Measurements from ENCODE around the gene ACSBG1.

The ACSBG1 gene

GRCh38 chr15:78242128-78242527 lies 7.8 kb upstream of the ACSBG1 start:
- H3K27me3 Mint-ChIP-seq (ENCODE audit: low read depth): peaks cover 10% of the 10 kb centered on the region
- no peak overlapping the region for H3K4me3 Mint-ChIP-seq
- no peak overlapping the region for H3K27ac Mint-ChIP-seq
- no peaks in the 10 kb centered on the region for H3K9me3 Mint-ChIP-seq
- no peaks in the 10 kb centered on the region for H3K4me1 Mint-ChIP-seq (ENCODE audit: low read depth)
- H3K36me3 Mint-ChIP-seq (ENCODE audit: low read depth): no peaks in the 10 kb centered on the region

- Mint-ChIP-seq H3K36me3 (ENCODE audit: low read depth) (no peaks in the 10 kb centered on the region), H3K27me3 (ENCODE audit: low read depth) (peaks cover 16% of the 10 kb centered on the region), H3K9me3 (no peaks in the 10 kb centered on the region), H3K27ac (no peak overlapping the region), H3K4me3 (no peak overlapping the region), H3K4me1 (ENCODE audit: low read depth) (no peaks in the 10 kb centered on the region)
Measured at GRCh38 chr15:78241017-78241416, 6.7 kb upstream of the ACSBG1 start.

- Mint-ChIP-seq H3K36me3 (ENCODE audit: low read depth) (no peaks in the 10 kb centered on the region), H3K27ac (no peak overlapping the region), H3K9me3 (no peaks in the 10 kb centered on the region), H3K27me3 (ENCODE audit: low read depth) (peaks cover 19% of the 10 kb centered on the region), H3K4me1 (ENCODE audit: low read depth) (peaks cover 1% of the 10 kb centered on the region), H3K4me3 (no peak overlapping the region)
Measured at GRCh38 chr15:78239811-78240210, 5.4 kb upstream of the ACSBG1 start.

GRCh38 chr15:78237146-78237545 lies 2.8 kb upstream of the ACSBG1 start:
- Mint-ChIP-seq H3K9me3 (no peaks in the 10 kb centered on the region), H3K4me3 (no peak overlapping the region), H3K27me3 (ENCODE audit: low read depth) (peaks cover 27% of the 10 kb centered on the region), H3K27ac (no peak overlapping the region), H3K36me3 (ENCODE audit: low read depth) (no peaks in the 10 kb centered on the region), H3K4me1 (ENCODE audit: low read depth) (peaks cover 7% of the 10 kb centered on the region)

- Mint-ChIP-seq H3K36me3 (ENCODE audit: low read depth) (no peaks in the 10 kb centered on the region), H3K4me1 (ENCODE audit: low read depth) (peaks cover 7% of the 10 kb centered on the region), H3K27ac (no peak overlapping the region), H3K27me3 (ENCODE audit: low read depth) (peaks cover 21% of the 10 kb centered on the region), H3K4me3 (no peak overlapping the region), H3K9me3 (no peaks in the 10 kb centered on the region)
Measured at GRCh38 chr15:78236491-78236890, 2.1 kb upstream of the ACSBG1 start.

- Mint-ChIP-seq H3K27ac (no peak overlapping the region), H3K36me3 (ENCODE audit: low read depth) (no peaks in the 10 kb centered on the region), H3K27me3 (ENCODE audit: low read depth) (peaks cover 20% of the 10 kb centered on the region), H3K4me3 (no peak overlapping the region), H3K4me1 (ENCODE audit: low read depth) (peaks cover 7% of the 10 kb centered on the region), H3K9me3 (no peaks in the 10 kb centered on the region)
Measured at GRCh38 chr15:78233496-78233895, 869 bp downstream of the ACSBG1 start.

- H3K27me3 Mint-ChIP-seq (ENCODE audit: low read depth): peaks cover 18% of the 10 kb centered on the region
- H3K9me3 Mint-ChIP-seq: no peaks in the 10 kb centered on the region
- peaks cover 7% of the 10 kb centered on the region for H3K4me1 Mint-ChIP-seq (ENCODE audit: low read depth)
- no peaks in the 10 kb centered on the region for H3K36me3 Mint-ChIP-seq (ENCODE audit: low read depth)
- no peak overlapping the region for H3K4me3 Mint-ChIP-seq
- no peak overlapping the region for H3K27ac Mint-ChIP-seq
Measured at GRCh38 chr15:78232951-78233350, 1.4 kb downstream of the ACSBG1 start.

- H3K27ac Mint-ChIP-seq: no peak overlapping the region
- no peaks in the 10 kb centered on the region for H3K9me3 Mint-ChIP-seq
- H3K4me1 Mint-ChIP-seq (ENCODE audit: low read depth): peaks cover 5% of the 10 kb centered on the region
- H3K36me3 Mint-ChIP-seq (ENCODE audit: low read depth): no peaks in the 10 kb centered on the region
- H3K27me3 Mint-ChIP-seq (ENCODE audit: low read depth): peaks cover 8% of the 10 kb centered on the region
- no peak overlapping the region for H3K4me3 Mint-ChIP-seq
Measured at GRCh38 chr15:78229431-78230406, 4.6 kb downstream of the ACSBG1 start.

- Mint-ChIP-seq H3K4me1 (ENCODE audit: low read depth) (peaks cover 2% of the 10 kb centered on the region), H3K4me3 (no peak overlapping the region), H3K9me3 (peaks cover 2% of the 10 kb centered on the region), H3K27me3 (ENCODE audit: low read depth) (peaks cover 3% of the 10 kb centered on the region), H3K27ac (no peak overlapping the region), H3K36me3 (ENCODE audit: low read depth) (peaks cover 2% of the 10 kb centered on the region)
Measured at GRCh38 chr15:78228356-78228996, 5.9 kb downstream of the ACSBG1 start.

- Mint-ChIP-seq H3K27ac (peak overlapping the region; percentile 43), H3K27me3 (ENCODE audit: low read depth) (peaks cover 4% of the 10 kb centered on the region)
Measured at GRCh38 chr15:78225783-78226541, 8.4 kb downstream of the ACSBG1 start.

GRCh38 chr15:78224023-78224411 lies 10.3 kb downstream of the ACSBG1 start:
- H3K27ac Mint-ChIP-seq: no peak overlapping the region
- no peak overlapping the region for H3K4me3 Mint-ChIP-seq
- peaks cover 2% of the 10 kb centered on the region for H3K36me3 Mint-ChIP-seq (ENCODE audit: low read depth)
- peaks cover 3% of the 10 kb centered on the region for H3K9me3 Mint-ChIP-seq
- H3K4me1 Mint-ChIP-seq (ENCODE audit: low read depth): peaks cover 4% of the 10 kb centered on the region
- peaks cover 4% of the 10 kb centered on the region for H3K27me3 Mint-ChIP-seq (ENCODE audit: low read depth)

More at GRCh38 chr15:78225783-78226541, 8.4 kb downstream of the ACSBG1 start:
- peaks cover 2% of the 10 kb centered on the region for H3K36me3 Mint-ChIP-seq (ENCODE audit: low read depth)
- H3K9me3 Mint-ChIP-seq: peaks cover 3% of the 10 kb centered on the region
- no peak overlapping the region for H3K4me3 Mint-ChIP-seq
- H3K4me1 Mint-ChIP-seq (ENCODE audit: low read depth): peaks cover 4% of the 10 kb centered on the region

GRCh38 chr15:78223396-78224022 lies 10.9 kb downstream of the ACSBG1 start:
- Mint-ChIP-seq H3K36me3 (ENCODE audit: low read depth) (peaks cover 2% of the 10 kb centered on the region), H3K27me3 (ENCODE audit: low read depth) (peaks cover 4% of the 10 kb centered on the region), H3K9me3 (peaks cover 3% of the 10 kb centered on the region), H3K4me3 (no peak overlapping the region), H3K4me1 (ENCODE audit: low read depth) (peaks cover 4% of the 10 kb centered on the region), H3K27ac (no peak overlapping the region)

- Mint-ChIP-seq H3K4me1 (ENCODE audit: low read depth) (peaks cover 4% of the 10 kb centered on the region), H3K9me3 (peaks cover 3% of the 10 kb centered on the region), H3K27ac (no peak overlapping the region), H3K36me3 (ENCODE audit: low read depth) (peaks cover 2% of the 10 kb centered on the region), H3K4me3 (no peak overlapping the region), H3K27me3 (ENCODE audit: low read depth) (peaks cover 4% of the 10 kb centered on the region)
Measured at GRCh38 chr15:78222745-78223395, 11.5 kb downstream of the ACSBG1 start.

GRCh38 chr15:78220713-78221112 lies 13.7 kb downstream of the ACSBG1 start:
- H3K4me1 Mint-ChIP-seq (ENCODE audit: low read depth): peaks cover 4% of the 10 kb centered on the region
- H3K27me3 Mint-ChIP-seq (ENCODE audit: low read depth): peaks cover 4% of the 10 kb centered on the region
- H3K36me3 Mint-ChIP-seq (ENCODE audit: low read depth): peaks cover 2% of the 10 kb centered on the region
- no peak overlapping the region for H3K4me3 Mint-ChIP-seq
- peaks cover 3% of the 10 kb centered on the region for H3K9me3 Mint-ChIP-seq
- H3K27ac Mint-ChIP-seq: no peak overlapping the region
